NCI-H82 (cell line): ENCODE data around the gene PERP.
"Not testable (repeated sequence)": the region's sequence is repeated elsewhere in the genome, so short reads cannot be mapped to it uniquely, and the experiment has no call there.

ENCODE experiments used
- DNase-seq: peaks from one replicate; lab custom pipeline; 2025; lab: John Stamatoyannopoulos, UW

Gene PERP

DNA sequence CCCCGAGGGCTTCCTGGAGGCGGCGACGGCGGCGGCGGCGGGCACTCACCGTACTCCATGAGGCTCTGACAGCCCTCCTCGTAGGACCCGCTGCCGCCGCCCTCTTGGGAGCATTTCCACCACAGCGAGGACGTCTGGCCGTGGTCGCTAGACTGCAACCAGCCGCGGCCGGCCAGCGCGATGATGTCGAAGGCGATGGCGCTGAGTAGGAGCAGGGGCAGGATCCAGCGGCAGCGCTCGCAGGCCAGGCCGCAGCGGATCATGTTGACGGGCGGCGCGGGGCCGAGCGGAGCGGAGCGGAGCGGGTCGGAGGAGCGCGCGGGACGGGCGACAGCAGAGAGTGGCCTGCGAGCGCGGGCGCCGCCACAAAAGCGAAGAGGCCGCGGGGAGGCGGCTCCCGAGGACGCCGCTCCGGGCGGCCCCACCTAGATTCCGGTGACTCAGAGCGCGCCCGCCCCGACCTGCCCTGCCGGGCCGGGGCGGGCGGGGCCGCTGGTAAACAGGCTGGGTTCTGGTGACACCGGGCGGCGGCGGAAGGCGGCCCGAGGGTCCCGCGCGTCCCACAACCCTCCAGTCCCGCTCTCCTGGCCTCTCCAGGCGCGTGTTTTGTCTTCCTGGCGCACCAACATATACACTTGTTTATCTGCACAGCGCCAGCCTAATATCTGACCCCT lies at the start of gene PERP:
PERP (minus strand) TSS at position 342 of the 674 bp plus-strand sequence; CDS start at position 263, 79 bp downstream.
- DNase-seq: peak; percentile 60

DNA sequence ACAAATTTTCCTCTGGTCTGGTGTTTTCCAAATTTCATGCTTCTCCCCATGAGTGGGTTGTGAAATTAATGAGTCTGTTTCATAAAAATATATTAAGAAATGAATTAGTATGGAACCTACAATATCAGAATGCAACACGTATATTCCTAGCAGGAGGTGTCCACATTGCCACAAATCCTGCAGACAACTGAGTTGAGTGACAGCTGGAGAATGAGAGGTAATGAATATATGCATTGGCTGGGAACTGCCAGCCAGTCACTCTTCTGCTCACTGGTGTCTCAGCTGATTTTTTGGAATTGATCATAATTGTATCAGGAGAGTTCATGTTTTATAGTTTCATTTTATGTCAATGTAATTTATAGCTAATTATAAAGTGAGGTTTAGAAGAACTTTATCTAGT lies 48.2 kb upstream of the PERP start:
- DNase-seq: no peak

DNA sequence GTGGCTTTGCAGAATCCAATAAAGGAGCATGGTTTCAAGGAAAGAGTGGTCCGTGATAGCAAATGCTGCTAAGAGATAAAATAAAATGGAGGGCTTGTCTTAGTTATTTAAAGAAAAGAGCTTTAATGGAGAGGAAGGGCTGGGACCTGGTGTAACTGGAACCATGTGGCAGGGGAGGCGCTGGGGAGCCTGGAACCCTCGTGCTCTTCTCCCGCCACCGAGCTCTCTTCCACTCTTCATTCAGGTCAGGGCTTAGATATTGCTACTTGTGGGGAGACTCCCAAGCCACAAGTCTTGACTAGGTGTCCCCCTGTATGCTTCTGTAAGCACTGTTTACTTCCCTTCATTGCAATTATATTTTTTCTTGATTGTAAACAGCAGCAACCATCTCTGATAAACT lies 39.3 kb upstream of the PERP start:
- no peak for DNase-seq

DNA sequence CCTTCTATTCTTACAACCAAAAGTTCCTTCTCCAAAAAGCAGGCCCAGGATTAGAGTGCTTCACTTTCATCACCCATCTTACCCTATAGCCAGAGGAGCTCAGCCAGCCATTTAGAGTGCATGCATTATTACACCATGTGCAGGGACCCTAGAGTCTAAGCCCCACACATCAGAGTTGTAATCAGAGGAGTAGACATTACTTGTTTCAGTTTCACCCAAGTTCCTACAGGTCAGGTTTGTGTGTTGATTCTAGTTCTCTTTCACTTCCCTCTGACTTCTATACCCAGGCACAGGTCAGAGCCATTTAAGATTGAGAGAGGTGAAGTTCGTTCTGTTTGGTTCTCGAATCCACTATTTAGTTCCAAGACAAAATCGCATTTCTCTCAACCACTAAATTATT lies 38.2 kb upstream of the PERP start:
- no peak for DNase-seq

DNA sequence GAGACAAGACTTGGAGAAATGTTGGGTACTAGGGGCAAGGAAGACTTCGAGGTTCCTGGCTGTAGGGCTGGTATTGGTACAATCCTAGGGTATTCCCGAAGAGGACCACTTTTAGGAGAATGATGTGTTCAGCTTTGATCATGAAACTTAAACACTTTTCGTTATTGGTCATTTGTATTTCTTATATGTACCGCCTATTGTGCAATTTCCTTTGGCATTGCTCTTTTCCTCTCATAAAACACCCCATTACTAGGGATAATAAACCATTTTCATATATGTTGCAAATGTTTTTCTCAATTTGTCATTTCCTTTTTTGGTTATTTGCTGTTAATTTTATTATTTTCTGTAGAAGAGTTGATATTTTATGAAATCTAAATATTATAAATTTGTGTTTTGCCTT lies 35.6 kb upstream of the PERP start:
- DNase-seq: no peak

DNA sequence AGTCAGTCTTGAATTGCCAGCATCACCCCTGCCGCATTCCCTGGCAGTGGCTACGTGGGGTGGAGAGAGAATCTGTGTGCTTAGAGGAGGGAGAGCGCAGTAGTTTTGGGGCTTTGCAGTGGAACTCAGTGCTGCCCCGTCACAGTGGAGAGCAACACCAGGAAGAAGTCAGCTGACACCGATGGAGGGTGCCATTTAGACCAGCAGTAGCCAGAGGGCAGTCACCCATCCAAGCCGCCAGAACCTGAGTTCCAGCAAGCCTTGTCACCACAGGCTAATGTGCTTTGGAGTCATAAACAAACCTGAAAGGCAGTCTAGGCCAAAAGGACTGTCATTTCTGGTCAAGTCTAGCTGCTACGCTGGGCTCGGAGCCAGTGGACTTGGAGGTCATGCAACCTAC lies 22.0 kb upstream of the PERP start:
- no peak for DNase-seq

DNA sequence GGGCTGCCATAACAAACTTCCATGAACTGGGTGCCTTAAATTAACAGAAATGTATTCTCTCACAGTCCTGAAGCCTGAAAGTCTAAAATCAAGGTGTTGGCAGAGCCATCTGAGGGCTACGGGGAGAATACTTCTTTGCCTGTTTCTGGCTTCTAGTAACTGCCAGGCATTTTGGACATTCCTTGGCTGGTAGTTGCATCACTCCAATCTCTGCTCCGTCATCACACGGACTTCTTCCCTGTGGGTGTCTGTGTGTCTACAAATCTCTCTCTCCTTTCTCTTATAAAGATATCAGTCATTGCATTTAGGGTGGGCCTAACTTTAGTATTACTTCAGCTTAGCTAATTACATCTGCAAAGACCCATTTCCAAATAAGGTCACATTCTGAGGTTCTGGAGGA lies 20.9 kb upstream of the PERP start:
- DNase-seq: no peak

DNA sequence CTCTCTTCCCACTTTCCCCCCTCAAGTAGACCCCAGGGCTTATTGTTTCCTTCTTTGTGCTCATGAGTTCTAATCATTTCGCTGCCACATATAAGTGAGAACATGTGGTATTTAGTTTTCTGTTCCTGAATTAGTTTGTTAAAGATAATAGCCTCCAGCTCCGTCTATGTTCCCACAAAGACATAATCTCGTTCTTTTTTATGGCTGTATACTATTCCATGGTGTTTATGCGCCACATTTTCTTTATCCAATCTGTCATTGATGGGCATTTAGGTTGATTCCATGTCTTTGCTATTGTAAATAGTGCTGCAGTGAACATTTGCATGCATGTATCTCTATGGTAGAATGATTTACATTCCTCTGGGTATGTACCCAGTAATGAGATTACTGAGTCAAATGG lies 16.9 kb upstream of the PERP start:
- DNase-seq: no peak

DNA sequence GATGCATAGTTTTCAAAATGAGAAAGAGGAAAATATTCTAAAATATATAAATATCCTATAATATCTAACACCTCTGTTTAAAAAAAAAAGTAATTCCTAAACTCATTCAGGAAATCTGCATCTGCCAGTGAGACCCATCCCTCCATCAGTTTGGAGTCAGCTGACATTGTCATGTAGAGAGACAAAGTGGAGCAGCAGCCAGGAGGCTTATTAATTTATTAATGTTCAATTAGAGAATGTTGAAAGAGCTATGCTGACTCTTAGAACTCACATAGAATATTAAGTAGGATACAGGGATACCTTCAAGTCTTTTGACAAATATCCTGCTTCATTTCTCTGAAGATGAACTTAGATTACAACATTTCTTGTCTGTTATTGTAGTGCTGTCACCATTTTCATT lies 12.8 kb upstream of the PERP start:
- no peak for DNase-seq

DNA sequence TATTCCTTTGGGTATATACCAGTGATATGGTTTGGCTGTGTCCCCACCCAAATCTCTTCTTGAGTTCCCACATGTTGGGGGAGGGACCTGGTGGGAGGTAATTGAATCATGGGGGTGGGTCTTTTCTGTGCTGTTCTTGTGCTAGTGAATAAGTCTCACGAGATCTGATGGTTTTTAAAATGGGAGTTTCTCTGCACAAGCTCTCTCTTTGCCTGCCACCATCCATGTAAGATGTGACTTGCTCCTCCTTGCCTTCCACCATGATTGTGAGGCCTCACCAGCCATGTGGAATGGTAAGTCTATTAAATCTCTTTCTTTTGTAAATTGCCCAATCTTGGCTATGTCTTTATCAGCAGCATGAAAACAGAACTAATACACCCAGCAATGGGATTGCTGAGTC lies 12.0 kb upstream of the PERP start:
- not testable (repeated sequence) for DNase-seq

DNA sequence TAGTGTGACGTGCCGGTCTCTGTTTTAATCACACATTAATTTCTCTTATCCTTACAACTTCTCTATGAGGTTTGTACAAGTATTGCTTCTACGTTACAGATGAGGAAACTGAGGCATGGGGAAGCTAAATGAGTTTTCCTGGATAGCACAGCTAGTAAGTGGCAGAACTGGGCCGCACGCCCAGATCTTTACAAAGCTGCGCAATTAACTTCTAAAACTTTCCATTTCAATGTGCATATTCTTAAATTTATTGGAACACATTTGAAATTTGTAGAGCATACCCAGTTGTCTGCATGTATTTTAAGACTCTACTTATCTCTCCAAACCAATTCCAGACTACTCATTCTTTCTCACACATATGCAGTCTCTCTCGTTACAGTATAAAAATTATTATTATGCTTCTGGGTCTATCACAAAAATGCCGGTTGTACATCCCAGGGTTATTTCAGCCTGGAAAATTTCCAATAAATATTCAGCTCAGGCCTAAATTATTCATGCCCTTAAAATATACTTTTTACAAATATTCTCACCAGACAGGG lies 10.2 kb upstream of the PERP start:
- no peak for DNase-seq

DNA sequence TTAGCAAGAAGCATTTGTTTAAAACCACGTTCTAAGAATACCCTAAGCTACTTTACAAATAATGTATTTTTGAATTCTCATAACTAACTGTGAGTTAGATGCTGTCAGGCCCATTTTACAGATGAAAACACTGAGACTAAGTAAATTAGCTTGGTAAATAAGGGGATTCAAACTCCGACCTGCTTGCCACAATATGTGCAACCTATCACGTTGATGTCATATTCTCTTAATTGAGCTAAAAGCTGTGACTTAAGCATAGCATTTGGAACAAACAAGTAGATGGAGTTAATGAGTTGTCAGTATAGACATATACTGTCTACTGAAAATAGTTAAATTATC lies 9.4 kb upstream of the PERP start:
- no peak for DNase-seq

DNA sequence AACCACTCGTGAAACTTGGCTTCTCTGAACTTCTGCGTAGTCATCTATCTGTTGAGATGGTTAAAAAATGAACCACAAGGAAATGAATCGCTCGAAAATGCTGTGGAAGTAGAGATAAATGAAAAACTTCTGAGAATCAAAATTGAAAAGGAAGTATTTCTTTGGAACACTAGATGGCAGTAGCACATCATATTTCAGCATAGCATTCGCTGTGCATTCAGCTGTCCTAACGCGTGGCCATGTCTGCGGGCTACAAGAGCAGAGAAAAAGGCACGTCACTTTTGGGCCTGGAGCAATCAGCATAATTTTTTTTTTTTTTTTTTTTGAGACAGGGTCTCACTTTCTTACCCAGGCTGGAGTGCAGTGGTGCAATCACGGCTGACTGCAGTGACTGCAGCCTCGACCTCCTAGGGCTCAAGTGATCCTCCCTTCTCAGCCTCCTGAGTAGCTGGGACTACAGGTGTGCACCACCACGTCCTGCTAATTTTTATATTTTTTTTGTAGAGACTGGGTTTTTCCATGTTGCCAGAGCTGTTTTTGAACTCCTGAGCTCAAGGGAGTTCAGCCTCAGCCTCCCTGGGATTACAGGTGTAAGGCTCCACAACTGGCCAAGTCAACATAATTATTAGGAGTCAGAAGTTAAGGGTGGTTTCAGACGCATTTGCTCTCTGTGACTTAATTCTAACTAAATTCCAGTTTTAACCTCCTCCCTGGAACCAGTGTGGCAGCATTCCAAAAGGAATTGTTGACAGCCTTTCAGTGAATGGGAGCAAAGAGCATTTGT lies 8.8 kb upstream of the PERP start:
- DNase-seq: peak; percentile 82

DNA sequence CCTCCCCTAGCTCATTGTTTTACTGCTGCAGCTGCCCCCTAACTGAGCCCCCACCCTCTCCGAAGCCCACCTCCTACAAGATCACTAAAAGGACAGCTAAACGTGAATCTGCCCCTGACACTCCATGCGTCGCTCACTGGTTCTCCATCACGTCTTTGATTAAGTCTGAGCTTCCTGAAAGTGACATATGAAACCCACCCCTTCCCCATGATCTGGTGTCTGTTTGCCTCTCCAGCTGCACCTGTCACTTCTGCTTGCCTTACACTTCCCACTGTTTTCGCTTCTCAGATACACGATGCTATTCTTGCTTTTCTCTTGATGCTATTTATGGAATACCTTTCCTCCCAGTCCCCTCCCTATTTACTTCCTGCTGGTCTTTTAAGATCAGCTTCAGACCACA lies 8.0 kb upstream of the PERP start:
- peak; percentile 12 for DNase-seq

DNA sequence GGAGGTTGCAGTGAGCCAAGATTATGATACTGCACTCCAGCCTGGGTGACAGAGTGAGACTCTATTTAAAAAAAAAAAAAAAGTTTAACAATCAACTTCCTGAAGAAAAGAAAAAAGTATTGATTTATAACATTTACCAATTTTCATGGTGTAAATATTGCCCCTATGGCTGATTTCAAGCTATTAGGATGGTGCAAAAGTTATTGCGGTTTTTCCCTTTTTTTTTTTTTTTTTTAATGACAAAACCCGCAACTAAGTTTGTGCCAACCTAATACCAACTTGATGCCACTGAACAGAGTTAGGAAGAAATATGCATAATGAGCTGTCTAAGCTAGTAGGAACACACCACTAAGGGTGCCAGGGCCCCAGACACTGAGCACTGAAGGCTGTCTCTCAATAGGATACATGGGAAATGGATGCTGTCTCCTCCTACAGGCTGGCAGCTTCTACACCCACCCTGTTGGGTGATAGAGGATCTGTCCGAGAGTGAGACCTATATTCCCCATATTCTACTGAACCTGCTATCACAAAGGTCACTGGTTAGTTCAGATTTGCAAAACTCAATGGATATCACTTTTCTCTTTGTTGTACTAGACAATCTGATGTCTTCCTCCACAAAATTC lies 6.5 kb upstream of the PERP start:
- DNase-seq: peak; percentile 41

DNA sequence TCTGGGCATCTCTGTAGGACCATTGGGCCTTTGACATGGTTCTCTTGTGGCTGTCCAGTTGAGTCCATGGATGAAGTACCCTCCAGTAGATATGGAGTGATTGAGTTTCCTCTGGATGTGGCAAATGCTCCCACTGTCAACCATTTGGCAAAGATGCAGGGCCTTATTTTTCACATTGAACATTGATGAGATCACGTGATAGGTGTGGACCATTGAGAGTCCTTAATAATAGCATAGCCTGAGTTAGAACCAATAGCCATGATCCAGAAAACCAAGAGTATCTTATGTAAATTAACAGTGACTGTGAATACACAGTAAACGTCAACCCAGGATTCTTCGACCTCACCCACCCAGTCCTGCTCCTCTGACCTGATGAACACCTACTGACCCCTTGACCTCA lies 3.0 kb upstream of the PERP start:
- no peak for DNase-seq

DNA sequence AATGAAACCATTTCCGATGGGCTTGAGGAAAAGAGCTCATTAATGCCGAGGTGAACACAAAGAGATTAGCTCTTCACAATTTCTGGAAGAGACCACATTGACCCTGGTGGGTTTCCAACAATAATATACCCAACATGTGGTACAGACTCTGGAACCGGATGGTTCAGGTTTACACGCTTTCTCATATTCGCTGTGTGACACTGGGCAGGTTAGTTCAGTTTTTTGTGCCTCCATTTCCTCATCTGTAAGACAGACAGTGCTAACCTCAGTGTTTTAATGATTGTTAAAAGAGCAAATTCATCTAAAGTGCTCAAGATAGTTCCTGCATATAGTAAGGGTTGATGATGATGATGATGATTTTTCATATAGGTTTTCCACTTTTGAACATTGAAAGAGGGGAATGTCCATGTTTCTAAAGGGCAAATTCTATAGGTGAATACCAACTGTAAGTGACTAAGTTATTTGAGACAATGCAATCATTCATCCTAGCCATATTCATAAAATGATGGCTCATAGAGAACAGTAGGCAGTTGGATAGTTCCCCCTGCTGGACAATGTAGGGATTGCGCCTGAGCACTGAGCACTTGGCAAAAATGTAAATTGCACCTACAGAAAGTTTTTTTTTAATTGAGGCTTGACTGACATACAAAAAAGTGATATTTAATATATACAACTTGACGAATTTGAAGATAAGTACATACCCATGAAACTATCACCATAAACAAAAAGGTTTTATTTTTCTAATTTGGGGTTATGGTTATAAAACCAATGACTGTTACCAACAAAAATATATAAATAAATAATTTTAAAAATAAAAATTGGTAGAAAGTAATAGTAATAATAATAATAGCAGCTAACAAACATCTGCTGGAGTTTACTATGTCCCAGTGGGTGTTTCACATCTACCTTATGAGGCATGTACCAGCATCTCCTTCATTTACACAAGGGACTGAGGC lies 2.1 kb upstream of the PERP start:
- DNase-seq: peak; percentile 74

DNA sequence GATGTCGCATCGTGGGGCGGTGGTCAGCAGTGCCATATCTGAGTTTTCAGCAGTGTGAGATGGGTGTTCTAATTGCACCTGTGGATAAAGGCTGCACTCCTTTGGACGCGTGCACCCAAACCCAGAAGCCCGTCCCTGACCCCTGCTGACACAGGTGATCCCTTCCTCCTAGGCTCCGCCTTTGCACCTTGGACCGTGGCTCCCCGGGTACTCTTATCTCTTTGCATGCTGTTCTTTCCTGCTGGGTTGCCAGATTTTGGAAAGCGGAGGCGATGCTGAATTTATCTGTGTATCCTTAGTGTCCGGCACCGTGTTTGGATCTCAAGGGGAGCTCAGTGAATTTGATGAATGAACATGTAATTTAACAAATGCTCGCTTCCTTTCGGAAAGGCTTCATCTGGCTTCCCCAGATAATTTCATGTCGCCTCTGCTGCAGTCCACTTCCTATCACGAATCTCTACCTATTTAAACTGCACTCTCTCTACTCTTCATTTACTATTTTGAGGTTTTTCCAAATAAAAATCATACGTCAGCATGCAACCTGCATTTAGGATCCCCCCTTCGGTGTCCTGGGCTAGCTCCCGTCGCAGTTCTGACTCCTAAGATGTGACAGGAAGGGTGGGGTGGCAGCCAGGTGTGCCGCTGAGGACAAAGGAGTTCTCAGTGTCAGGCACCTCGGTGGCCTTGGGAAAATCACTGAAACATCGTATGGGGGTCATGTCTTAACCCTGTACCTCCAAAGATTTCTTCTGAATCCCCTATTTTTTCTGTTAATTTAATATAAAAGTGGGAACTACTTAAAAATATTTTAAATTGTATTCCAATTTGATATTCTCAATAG lies 753 bp upstream of the PERP start:
- peak; percentile 58 for DNase-seq

DNA sequence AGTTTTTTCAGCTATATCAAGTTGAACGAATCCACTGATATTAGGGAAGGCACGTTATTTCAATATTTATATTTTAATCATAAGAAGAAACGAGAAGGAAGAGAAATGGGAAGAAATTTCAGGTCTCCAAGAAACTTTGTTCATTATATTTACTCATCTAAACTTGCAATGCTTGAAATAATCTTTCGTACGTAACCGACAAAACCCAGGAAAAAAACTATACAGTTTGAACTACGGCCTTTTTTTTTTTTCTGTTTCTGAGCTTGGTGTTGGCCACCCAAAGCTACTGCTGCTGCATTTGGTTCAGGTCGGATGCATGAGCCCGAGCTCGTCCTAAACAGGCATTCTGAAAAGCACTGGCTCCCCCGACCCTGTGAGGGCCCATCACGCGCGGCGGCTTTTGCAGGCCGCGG lies 548 bp downstream of the PERP start:
- no peak for DNase-seq

DNA sequence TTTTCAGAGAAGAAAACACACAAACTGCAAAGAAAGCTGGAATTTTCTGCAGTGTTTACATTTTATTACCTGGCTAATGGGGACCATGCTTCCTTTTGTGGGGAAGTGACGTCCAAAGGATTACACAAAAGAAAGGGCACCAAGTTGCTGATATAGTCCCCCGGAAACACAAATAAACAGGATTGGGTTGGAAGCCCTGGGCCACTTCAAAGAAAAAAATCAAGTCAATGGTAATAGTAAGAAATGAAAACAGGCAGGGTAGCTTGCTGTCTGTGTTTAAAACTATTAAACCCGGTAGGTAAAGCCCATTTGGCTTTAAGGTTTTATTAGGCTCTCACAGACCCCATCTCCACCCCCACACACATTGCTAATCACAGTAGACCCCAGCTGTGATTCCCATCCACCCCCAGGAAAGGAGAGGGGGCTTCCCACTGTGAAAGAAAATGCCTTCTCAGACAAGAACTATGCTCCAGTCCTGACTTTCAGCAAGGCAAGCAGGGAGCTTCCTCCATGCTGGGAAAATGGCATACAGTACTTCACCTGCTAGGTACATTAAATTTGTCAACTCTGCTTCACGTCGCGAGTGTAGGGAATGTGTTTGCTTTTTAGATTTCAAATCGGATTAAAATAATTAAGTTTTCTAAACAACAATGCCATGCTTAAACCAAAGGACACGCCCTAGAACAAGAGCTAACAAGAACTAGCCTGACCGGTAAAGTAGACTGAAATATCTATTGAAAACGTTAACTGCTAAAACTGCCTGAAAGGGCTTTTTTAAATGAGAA lies 1.1 kb downstream of the PERP start:
- DNase-seq: peak; percentile 71
